ENCODE data around the gene KCNIP1. TPM values are rescaled to one million over a fixed set of nuclear protein-coding genes. Genes with fewer than 3 reads are reported as not detected.

The KCNIP1 gene
- not detected for total RNA-seq
- long read RNA-seq, result 0 reads

DNA sequence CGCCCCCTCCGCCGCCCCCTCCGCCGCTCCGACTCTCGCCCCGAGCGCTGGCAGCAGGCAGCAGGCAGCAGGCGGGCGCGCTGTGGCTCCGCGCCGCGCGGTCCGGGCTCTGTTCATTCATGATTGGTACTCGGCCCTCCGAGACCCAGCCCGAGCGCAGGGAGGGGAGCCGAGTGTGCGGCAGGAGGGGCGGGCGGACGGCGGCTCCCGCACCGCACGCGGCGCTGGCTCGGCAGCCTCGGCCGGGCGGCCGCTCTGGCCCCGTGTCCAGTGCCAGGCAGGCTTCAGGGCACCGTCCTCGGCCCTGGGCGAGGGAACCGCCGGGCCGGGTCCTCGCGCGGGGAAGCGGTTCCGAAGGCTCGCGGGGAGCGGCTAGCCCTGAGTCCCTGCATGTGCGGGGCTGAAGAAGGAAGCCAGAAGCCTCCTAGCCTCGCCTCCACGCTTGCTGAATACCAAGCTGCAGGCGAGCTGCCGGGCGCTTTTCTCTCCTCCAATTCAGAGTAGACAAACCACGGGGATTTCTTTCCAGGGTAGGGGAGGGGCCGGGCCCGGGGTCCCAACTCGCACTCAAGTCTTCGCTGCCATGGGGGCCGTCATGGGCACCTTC is at the start of gene KCNIP1:
KCNIP1 (plus strand) TSS at position 31 of the 607 bp plus-strand sequence.
- DNase-seq (ENCODE audit: low spot score), result no peak

DNA sequence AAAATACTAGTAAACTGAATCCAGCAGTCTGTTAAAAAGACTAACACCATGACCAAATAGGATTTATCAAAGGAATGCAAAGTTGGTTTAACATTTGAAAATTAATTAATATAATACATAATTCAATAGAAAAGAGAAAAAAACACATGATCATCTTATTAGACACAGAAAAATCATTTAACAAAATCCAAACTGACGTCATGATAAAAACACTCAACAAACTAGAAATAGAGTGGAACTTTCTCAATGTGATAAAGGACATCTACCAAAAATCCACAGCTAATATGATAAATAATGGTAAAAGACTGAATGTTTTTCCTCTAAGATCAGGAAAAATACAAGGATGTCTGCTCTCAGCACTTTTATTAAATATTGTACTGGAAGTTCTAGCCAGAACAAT is 40.4 kb upstream of the KCNIP1 start:
- DNase-seq (ENCODE audit: low spot score), result no peak

DNA sequence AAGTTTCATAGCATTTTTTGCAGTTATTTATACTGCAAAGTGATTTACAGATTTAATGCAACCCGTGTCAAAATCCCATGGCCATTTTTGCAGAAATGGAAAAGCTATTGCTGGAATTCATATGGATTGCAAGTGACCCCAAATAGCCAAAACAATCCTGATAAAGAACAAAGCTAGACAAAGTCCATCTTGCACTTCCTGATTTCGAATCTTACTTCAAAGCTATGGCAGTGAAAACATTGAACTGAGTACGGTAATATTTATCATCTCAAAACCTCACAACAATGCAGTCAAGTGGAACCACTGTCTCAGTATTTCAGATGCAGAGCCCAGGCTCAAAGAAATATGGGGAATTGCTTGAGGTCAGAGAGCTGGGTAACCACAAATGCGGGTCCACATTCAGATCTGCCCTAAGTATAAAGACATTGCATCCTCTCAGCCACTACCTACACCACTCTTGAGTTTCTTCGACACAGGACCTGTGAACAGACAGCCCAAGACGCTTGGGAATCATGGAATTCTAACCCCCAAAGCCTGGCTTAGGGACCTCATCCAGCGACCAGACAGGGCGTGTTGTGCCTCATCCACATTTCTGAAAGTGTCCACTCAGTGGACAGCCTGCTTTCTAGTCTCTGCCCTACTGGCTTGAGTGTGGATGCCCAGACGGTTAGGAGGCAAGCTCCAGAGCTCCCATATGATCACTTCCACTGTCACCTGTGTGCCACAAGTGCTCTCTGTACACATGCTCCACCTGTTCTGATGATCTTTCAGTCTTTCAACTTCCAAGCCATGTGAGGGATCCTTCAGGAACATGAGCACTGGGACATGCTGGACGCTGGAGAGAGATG is 39.3 kb upstream of the KCNIP1 start:
- DNase-seq (ENCODE audit: low spot score), result no peak

DNA sequence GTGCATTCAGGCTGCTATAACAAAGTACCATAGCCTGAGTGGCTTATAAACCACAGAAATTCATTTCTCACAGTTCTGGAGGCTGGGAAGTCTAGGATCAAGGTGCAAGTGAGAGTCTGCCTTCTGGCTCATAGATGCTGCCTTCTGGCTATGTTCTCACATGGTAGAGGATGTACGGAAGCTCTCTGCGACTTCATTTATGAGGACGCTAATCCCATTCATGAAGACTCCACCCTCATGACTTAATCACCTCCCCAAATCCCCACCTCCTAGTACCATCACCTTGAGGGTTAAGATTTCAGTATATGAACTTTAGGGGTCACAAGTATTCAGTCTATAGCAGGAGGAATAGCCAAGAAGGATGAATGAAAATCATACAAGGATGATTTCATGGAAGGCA is 37.3 kb upstream of the KCNIP1 start:
- no peak for DNase-seq (ENCODE audit: low spot score)

DNA sequence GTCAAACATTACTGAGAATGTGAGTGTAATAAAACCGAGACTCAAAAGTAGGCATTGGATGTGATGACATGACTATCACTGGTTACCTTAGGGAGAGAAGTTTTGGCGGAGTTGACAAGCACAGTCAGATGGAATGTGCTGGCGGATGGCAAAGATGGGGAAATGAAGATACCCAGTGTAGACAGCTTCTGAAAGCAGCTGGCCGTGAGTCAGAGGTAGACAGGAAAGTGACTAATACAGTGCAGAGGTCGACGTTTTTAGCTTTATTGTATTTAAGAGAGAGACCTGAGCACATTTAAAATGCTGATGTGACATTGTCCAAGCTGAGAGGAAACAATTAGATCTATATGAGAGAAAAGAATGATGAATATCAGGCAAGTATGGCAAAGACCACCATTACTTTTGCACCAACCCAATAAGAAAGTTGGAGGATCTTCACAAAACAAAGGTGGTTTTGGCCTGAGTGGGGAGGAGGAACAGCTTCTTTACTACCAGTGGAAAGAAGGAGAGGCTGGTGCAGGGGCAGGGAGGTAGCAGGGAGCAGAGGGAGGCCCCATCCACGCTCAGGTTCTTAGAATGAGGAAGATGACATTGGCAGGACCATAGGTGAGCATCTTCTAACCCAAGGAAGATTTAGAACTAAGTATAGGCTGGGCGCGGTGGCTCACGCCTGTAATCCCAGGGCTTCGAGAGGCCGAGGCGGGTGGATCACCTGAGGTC is 36.7 kb upstream of the KCNIP1 start:
- no peak for DNase-seq (ENCODE audit: low spot score)

DNA sequence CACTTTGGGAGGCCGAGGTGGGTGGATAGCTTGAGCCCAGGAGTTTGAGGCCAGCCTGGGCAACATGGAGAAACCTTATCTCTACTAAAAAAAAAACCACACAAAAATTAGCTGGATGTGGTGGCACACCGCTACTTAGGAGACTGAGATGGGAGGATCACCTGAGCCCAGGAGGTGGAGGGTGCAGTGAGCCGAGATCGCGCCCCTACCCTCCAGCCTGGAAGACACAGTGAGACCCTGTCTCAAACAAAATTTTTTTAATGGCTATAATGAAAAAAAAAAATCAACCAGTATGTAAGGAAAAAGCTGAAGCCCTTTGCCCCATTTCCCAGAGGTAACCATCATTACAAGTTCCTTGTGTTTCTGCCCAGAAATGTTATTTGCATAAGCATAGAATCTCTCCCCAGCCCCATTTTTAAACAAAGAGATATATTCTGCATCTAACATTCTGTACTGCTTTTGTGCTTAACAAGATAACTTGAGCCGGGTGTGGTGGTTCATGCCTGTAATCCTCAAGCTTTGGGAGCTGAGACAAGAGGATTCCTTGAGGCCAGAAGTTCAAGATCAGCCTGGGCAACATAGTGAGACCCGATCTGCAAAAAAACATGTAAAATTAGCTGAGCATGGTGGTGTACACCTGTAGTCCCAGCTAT is 35.1 kb upstream of the KCNIP1 start:
- no peak for DNase-seq (ENCODE audit: low spot score)

DNA sequence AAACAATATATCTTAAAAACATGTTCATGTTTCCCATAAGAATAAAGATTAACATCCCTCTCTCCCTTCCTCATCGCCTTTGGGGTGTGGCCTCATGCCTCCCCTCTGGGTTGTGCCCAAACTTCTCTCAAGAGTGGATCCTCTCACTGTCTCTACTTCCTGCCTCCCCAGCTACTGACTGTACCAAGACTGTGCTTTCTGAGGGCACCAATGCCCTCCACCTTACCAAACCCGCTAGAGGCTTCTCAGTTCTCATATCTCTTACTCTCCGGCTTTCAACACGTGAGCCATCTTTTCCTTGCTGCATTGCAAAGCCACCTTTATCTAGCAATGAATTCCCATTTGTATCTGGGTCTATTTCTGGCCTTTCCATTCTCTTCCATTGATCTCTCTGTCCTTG is 34.4 kb upstream of the KCNIP1 start:
- DNase-seq (ENCODE audit: low spot score), result no peak

DNA sequence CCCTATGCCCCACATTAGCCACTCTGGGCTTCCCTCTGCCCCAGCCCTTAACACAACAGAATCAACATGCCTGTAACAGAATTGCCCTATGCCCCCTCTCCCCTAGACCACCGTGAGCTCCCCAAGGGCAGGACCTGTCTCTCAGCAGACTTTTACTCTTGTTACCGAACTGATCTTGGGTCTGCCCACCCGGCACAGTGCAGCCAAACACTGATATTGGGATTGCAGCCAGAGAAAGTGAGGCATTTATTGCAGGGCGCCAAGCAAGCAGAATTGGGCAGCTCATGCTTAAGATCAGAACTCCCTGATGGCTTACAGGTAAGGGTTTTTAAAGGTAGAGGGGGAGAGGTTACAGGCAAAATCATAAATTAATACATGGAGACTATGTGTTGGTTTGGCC is 33.5 kb upstream of the KCNIP1 start:
- DNase-seq (ENCODE audit: low spot score), result no peak

DNA sequence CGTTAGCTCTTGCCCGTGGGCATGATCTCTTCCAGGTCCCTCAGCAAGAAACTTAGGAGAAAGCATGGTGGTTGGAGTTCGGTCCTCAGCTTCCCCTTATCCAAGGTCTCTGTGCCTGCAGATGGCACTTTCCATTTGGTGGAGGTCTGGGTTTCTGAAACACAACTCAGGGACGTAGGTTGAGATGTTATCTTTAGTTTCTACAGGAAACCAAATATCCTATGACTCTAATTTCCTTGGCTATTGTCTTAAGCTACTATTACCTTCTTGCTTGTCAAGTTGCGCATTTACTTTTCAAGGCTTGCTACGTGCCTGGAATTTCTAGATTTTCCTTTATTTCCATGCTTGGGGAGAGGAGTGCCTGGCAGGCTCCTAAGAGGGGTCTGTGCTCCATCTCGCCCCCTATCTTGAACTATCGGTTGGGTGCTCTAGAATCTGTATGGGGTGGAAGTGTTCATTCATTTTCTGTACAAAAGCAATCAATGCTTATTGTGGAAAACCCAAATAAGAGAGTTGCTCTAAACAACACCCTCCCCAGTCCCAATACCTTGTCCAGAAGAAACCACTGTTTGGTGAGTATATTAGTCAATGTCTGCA is 32.9 kb upstream of the KCNIP1 start:
- DNase-seq (ENCODE audit: low spot score), result no peak

DNA sequence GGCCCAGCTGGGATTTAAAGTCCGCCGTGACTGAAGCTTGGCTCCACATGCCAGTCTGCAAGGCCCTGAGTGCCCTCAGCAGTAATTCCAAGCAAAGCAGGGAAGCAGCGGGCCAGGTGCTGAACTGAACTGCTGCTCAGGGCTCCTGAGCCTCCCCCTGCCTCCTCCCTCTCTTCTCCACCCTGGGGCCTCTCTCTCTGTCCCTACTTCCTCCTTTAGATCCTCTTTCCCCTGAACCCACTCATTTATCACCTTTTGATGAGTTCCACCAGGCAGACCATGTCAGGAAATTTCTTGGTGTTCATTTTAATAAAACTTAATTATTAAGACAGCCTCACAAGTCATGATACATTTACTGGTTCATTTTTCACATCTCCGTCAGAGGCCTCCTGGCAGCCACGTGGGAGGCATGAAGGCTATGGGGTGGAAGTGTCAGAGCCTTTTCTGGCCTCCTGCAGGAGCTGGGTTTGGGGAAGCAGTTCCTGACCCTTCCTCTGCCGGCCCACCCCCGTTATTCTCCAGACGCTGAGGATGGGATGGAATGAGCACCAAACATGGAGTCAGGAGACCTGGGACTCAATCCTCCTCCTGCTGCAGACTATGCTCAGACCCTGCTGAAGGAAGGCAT is 32.2 kb upstream of the KCNIP1 start:
- no peak for DNase-seq (ENCODE audit: low spot score)

DNA sequence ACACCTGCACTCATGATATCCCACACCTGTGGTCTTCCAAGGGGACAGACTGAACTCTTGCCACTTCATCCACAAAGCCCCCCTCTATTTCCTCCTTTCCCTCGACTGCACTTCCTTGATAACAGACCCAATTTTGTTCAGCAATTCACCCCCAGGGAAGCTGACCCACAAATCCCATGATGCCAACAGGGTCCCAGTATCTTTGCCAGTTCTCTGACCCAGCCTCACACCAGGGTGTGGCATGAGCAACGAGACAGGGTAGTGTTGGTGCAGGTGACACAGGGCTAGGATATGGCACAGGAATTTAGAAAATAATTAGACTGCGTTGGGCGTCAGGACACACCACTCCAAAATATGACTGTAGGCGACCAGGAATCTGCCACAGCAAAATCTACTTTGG is 30.2 kb upstream of the KCNIP1 start:
- DNase-seq (ENCODE audit: low spot score), result no peak

DNA sequence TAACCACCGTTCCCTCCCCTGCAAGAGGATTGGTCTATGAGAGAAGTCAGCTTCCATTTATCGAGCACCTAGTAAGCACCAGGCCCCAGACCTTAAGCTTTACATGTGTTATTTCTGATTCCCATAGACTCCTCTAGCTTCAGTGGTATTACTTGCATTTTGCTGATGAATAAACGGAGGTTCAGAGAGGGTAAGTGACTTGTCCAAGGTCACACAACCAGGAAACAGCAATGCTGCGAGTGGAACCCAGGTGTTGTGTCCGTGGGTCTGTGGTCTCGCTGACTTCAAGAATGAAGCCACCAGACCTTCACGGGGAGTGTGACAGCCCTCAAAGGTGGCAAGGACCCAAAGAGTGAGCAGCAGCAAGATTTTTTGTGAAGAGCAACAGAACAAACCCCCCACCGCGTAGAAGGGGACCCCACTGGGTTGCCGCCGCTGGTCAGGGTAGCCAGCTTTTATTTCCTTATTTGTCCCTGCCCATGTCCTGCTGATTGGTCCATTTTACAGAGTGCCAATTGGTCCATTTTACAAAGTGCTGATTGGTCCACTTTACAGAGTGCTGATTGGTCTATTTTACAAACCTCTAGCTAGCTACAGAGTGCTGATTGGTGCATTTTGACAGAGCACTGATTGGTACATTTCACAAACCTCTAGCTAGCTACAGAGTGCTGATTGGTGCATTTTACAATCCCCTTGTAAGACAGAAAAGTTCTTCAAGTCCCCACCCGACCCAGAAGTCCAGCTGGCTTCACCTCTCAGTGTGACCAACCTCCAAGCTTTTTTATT is 29.1 kb upstream of the KCNIP1 start:
- DNase-seq (ENCODE audit: low spot score), result no peak

DNA sequence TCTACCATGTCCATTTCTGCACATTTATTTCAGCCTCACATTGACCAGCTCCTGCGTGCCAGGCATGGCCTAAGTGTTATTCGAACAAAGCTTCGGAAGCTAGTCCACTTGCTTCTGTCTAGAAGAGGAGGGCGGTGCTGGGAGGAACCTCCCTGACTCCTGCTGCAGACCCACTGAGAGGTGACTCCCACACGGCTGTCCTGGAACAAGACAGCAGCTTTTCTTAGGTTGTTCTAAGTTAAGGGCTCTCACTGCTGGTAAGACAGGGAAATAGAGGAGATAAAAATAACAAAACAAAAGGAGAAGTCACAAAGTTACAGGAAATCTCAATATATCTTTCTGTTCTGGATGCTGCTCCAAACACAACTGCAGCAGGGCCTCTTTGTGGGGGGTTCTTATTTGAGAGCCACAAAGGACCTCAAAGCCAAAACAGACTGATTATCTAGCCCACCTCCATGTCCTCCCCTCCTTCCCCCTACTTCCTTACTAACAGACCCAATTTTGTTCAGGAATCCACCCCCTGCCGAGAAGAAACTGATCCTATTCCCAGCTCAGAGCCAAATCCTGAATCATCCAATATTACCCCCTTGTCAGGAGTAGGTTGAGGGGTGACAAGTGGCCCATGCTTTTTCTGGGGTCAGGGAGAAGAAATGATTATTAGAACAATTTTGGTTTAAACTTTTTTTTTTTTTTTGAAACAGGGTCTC is 28.4 kb upstream of the KCNIP1 start:
- DNase-seq (ENCODE audit: low spot score), result no peak

DNA sequence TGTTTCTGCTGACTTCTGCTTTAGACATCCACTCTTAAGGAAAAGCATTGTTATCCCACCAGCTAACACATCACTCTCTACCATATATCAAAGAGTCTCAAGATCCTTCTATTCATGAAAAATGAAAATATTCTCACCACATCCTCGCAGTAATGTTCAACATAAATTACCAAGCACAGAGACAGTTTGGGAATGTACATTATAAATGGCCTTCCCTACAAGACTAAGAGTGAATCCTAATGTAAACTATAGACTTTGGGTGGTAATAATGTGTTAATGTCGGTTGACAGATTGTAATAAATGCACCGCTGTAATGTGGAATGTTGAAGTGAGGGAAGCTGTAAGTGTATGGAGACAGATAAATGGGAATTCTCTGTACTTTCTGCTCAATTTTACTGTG is 27.1 kb upstream of the KCNIP1 start:
- DNase-seq (ENCODE audit: low spot score), result no peak

DNA sequence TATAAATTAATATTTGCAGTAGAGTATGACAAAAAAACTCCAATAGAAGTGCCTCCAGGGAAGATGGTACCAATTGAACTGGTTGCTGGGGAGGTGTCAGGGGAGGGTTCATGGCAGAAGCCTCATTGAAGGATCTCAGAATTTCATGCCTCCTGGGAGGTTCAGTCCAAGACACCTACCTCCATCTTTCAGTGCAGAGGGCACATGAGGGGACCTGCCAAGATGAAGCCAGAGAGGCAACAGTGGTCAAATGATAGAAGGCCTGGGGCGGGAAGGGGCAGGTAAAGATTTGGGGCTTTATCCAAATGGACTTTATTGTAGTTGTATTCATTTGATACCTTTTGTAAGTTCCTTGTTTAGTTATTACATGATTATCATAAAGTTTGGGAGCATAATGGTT is 25.9 kb upstream of the KCNIP1 start:
- no peak for DNase-seq (ENCODE audit: low spot score)

DNA sequence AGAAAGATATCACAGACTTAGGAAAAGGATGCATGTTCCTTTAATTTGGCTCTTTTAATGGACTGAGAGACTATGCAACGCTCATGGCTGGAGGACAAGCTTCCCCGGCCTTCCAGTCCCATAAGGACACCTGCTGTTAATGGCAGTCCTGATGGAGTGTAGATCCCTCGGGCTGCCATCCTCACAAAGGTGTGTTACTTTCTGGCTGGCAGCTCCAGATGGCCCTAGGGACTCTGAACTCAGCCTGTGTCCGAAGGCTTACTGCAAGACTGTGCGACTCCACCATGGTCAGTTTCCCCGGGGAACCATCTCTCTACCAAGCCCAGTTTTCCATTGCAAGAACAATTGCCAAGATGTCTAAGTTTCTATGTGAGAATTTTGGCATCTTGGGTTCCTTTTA is 25.5 kb upstream of the KCNIP1 start:
- DNase-seq (ENCODE audit: low spot score), result no peak

DNA sequence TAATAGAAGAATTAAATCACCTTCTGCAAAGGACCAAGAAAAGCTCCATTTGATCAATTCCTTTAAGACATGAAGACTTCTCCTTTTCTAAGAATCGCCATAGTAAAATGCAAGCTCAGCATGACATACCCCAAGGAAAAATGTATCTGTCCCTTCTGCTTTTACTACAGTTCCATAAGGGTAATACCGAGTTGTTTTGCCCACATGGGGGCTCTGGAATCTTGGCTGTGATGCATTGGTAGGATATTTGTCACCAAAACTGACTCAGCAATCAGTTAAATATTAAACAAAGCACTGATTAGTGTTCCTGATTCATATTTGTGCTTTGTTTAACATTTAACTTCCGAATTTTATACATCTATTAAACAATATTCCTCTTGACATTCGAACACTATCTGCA is 24.3 kb upstream of the KCNIP1 start:
- no peak for DNase-seq (ENCODE audit: low spot score)

DNA sequence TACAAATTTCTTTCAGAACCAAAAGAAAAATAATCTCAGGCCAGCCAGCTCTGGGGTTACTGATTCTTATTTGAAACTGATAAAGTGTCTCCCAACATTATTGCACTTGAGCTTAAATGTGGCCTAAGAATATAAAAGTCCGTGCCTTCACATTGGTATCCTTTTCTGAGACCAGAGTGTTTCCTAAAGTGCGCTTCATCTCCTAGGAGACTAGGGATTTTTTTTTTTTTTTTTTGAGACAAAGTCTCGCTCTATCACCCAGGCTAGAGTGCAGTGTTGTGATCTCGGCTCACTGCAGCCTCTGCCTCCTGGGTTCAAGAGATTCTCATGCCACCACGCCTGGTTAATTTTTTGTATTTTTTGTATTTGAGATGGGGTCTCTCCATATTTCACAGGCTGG is 23.6 kb upstream of the KCNIP1 start:
- DNase-seq (ENCODE audit: low spot score), result no peak

DNA sequence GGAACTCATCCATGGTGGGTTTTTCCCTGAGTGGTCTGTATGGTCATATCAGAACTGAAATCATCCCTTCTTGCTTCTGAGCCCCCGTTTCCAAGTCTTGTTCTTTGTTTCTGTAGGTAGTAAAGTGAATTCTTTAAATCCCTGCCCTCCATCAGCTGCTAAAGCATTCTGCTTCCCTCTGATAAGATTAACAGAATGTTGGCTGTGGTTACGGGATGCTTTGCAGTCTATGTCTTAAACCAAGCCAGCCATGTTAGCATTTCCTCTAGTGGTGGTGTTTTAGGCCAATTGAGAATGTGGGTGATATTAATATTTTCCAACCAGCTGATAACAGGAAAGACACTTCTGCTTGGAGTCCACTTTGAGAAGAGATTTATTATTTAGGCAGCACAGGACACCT is 22.0 kb upstream of the KCNIP1 start:
- no peak for DNase-seq (ENCODE audit: low spot score)

DNA sequence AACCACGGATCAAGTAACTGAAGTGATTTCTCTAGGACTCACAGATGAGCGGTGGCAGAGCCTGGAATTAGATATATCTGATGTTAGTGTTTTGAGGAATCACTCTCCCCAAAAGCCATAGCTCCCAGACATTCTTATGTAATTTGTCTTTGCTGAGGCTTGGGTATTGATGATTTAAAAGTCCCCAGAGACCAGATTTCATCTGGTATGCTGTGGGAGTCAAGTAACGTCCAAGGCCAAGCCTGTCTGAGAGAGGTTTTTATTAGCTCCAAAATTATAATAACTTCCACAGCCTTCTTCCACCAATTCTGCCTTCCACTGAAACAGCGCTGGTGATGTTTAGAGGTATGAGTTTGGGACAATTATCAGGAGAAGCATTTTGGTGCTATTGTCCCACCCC is 21.3 kb upstream of the KCNIP1 start:
- no peak for DNase-seq (ENCODE audit: low spot score)

All from mesenteric fat pad (tissue), 1 donor.